Right atrium auricular region (tissue), 2 donors: ENCODE results near the gene USP47. TPM values are rescaled to one million over a fixed set of nuclear protein-coding genes. Genes with fewer than 3 reads are reported as not detected.

Source experiments
- DNase-seq: peaks from one replicate; pipeline ENCODE4 v3.0.0-alpha.2; 2019; ENCODE audit warnings: low spot score
- H3K27ac ChIP-seq, 2 donors: fragments of 200-600 bp; sonication (generic); 1 replicate in 1 of 2; 2 replicates in 1 of 2; pipeline ENCODE4 v1.5.1; 2016 to 2019
- H3K27me3 ChIP-seq, 2 donors: fragments of 200-600 bp; sonication (generic); one replicate each; pipeline versions ENCODE4 v1.5.1 to v1.6.0; 2017 to 2019
- H3K36me3 ChIP-seq: fragments of 200-600 bp; sonication (generic); one replicate; pipeline ENCODE4 v1.5.1; 2016
- H3K4me1 ChIP-seq, 2 donors: fragments of 200-600 bp; sonication (generic); one replicate each; pipeline versions ENCODE4 v1.5.1 to v1.6.0; 2017 to 2019
- H3K4me3 ChIP-seq, 2 donors: fragments of 200-600 bp; sonication (generic); 1 replicate in 1 of 2; 2 replicates in 1 of 2; pipeline ENCODE4 v1.5.1; 2017 to 2019; ENCODE audit warnings: mild to moderate bottlenecking in 1 of 2, moderate library complexity in 1 of 2
- H3K9me3 ChIP-seq, 2 donors: fragments of 200-600 bp; sonication (generic); one replicate each; pipeline ENCODE4 v1.5.1; 2019
- total RNA-seq, 2 donors: library from RNA; depleted of rRNA; stranded (reverse); fragments of >200 nt; gene quantifications; one replicate each; pipeline ENCODE4 v1.1.0, GENCODE V29; 2016
- TF ChIP-seq, protein P1 (sequence below), 2 donors: fragments of 200-600 bp; sonication (generic); IDR thresholded peaks; one replicate each; pipeline ENCODE4 v1.5.1; 2019; ENCODE audit warnings: antibody characterized with exemption in 2 of 2

The USP47 gene, protein sequence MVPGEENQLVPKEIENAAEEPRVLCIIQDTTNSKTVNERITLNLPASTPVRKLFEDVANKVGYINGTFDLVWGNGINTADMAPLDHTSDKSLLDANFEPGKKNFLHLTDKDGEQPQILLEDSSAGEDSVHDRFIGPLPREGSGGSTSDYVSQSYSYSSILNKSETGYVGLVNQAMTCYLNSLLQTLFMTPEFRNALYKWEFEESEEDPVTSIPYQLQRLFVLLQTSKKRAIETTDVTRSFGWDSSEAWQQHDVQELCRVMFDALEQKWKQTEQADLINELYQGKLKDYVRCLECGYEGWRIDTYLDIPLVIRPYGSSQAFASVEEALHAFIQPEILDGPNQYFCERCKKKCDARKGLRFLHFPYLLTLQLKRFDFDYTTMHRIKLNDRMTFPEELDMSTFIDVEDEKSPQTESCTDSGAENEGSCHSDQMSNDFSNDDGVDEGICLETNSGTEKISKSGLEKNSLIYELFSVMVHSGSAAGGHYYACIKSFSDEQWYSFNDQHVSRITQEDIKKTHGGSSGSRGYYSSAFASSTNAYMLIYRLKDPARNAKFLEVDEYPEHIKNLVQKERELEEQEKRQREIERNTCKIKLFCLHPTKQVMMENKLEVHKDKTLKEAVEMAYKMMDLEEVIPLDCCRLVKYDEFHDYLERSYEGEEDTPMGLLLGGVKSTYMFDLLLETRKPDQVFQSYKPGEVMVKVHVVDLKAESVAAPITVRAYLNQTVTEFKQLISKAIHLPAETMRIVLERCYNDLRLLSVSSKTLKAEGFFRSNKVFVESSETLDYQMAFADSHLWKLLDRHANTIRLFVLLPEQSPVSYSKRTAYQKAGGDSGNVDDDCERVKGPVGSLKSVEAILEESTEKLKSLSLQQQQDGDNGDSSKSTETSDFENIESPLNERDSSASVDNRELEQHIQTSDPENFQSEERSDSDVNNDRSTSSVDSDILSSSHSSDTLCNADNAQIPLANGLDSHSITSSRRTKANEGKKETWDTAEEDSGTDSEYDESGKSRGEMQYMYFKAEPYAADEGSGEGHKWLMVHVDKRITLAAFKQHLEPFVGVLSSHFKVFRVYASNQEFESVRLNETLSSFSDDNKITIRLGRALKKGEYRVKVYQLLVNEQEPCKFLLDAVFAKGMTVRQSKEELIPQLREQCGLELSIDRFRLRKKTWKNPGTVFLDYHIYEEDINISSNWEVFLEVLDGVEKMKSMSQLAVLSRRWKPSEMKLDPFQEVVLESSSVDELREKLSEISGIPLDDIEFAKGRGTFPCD (N-terminal part only)
- 10 to 100 TPM; 58.7 to 61.3 TPM for total RNA-seq

DNA sequence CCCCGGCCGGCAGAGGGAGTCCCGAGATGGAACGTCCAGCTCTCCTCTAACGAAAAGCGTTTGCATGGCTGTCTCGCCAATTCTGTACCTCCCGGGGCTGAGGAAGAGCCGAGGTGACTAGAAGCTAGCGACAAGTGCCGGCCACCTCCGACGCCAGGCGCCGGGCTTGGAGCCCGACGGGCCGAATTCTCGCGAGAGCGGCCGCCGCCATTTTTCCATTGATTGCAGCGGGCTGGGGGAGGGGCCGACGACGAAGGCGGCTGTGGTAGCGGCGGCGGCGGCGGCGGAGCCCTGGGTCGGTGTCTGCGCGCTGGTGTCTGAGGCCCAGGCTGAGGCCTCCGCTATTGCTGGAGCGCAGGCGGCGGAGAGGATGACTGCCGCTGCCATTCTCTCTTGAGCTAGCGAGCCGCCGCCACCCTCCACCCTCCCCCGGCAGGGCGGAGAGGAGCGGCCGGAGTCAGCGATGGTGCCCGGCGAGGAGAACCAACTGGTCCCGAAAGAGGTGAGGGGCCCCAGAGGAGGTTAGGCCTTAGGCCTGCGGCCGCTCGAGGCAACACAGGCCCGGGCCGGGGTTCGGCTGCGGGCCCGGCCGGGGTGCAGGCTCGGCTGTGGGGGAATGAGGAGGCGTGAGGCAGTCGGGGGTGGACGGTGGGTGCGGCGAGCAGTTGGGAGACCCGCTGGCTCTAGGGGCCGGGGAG is at the start of gene USP47:
USP47 (plus strand) TSS at position 250 of the 698 bp plus-strand sequence; CDS start at position 464, 214 bp downstream.
- peak within 1 kb of the TSS; percentile 99 for H3K27ac ChIP-seq
- H3K4me1 ChIP-seq, result peaks cover 0 to 43% of the 10 kb centered on the region in 2 donors
- H3K36me3 ChIP-seq, result no peaks in the 10 kb centered on the region
- H3K9me3 ChIP-seq, result no peaks in the 10 kb centered on the region
- TF ChIP-seq, protein P1, sequence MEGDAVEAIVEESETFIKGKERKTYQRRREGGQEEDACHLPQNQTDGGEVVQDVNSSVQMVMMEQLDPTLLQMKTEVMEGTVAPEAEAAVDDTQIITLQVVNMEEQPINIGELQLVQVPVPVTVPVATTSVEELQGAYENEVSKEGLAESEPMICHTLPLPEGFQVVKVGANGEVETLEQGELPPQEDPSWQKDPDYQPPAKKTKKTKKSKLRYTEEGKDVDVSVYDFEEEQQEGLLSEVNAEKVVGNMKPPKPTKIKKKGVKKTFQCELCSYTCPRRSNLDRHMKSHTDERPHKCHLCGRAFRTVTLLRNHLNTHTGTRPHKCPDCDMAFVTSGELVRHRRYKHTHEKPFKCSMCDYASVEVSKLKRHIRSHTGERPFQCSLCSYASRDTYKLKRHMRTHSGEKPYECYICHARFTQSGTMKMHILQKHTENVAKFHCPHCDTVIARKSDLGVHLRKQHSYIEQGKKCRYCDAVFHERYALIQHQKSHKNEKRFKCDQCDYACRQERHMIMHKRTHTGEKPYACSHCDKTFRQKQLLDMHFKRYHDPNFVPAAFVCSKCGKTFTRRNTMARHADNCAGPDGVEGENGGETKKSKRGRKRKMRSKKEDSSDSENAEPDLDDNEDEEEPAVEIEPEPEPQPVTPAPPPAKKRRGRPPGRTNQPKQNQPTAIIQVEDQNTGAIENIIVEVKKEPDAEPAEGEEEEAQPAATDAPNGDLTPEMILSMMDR (IDR thresholded peaks at IDR 0.05), result peak; percentile 55 to 76
- H3K27me3 ChIP-seq, result no peaks in the 10 kb centered on the region
- DNase-seq, result peak; percentile 86
- peak within 1 kb of the TSS; percentile 73 to 75 for H3K4me3 ChIP-seq

DNA sequence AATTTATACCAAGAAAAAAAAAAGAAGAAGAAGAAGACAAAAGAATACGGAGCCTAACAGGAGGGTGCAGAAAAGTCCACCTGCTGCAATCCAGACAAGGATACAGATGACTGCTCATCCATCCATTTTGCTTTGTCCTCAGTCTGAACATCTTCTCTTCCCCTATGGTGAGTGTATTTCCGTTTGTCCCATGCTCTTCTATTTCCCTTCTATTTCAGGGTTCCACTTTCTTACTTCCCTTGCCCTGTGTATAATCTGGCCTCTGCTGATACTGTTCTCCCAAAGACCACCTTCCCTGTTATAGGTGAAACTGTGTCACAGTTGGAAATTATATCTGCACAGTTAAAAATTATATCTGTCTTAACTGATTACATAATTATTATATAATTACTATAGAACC is 48.7 kb upstream of the USP47 start:
- Histone ChIP-seq H3K27me3 (no peaks in the 10 kb centered on the region), H3K4me1 (no peaks in the 10 kb centered on the region), H3K27ac (no peak overlapping the region), H3K36me3 (no peaks in the 10 kb centered on the region), H3K9me3 (no peaks in the 10 kb centered on the region), H3K4me3 (no peak overlapping the region)
- no peak for DNase-seq
- TF ChIP-seq, protein P1 (IDR thresholded peaks at IDR 0.05), result no peak

DNA sequence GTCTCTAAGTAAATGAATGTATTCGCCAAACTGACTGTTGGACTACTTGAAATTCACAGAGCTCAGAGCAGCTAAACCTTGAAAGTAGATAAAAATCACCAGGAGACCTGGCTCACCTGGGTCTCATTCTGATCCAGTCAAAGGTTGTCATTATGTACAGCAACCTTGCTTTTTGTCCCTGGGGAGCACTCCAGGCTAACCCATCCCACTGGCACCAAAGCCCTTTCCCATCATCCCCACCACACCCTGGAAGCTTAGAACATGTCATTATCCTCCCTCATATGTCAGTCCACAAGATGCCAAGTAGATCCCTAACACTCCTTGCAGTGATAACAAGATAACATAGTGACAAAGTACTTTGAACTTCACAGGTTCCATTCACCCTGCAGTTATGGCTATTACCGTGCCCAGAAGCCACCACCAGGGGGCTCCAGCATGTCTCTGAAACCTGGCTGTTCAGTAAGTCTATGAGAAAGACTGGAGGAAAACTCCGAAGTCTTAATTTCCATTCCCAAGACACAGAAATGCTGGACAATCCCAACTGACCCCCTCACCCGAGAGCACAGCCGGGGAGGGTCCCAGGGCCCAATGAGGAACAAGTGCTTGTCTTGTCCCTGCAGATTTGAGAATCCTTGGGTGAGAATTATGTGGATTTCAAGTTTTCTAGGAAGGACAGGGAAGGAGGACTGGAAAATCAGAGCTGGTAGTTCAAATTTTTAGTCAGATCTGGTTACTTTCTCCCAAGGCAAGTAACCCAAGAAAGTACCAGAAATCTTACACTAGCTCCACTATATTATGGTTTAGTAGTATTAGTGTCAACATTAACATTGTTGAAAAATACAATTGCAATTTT is 43.0 kb upstream of the USP47 start:
- H3K27ac ChIP-seq, result no peak overlapping the region
- H3K27me3 ChIP-seq, result no peaks in the 10 kb centered on the region
- TF ChIP-seq, protein P1 (IDR thresholded peaks at IDR 0.05), result peak; percentile 89 to 92
- H3K36me3 ChIP-seq, result no peaks in the 10 kb centered on the region
- H3K4me3 ChIP-seq, result no peak overlapping the region
- DNase-seq, result peak; percentile 89
- H3K4me1 ChIP-seq, result no peaks in the 10 kb centered on the region
- no peaks in the 10 kb centered on the region for H3K9me3 ChIP-seq

DNA sequence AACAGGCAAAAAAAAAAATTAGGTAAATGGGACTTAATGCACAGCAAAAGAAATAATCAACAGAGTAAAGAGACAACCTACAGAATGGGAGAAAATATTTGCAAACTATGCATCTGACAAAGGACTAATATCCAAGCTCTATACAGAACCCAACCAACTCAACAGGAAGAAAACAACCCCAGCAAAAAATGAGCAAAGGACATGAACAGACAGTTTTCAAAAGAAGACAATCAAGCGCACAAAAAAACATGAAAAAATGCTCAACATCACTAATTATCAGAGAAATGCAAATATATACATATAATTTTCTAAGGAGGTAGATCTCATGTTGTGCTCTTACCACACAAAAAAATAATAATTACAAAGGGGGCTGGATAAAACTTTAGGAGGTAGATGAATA is 36.5 kb upstream of the USP47 start:
- TF ChIP-seq, protein P1 (IDR thresholded peaks at IDR 0.05), result no peak
- H3K36me3 ChIP-seq, result no peaks in the 10 kb centered on the region
- H3K4me3 ChIP-seq, result no peak overlapping the region
- no peaks in the 10 kb centered on the region for H3K27me3 ChIP-seq
- H3K27ac ChIP-seq, result no peak overlapping the region
- no peaks in the 10 kb centered on the region for H3K9me3 ChIP-seq
- peaks cover 0 to 17% of the 10 kb centered on the region in 2 donors for H3K4me1 ChIP-seq
- no peak for DNase-seq
